Measurements from ENCODE around the gene RBBP8NL. TPM values are rescaled to one million over a fixed set of nuclear protein-coding genes. Genes with fewer than 3 reads are reported as not detected.

The RBBP8NL gene
- total RNA-seq, 1 experiment from 2014 or later, result not detected

DNA sequence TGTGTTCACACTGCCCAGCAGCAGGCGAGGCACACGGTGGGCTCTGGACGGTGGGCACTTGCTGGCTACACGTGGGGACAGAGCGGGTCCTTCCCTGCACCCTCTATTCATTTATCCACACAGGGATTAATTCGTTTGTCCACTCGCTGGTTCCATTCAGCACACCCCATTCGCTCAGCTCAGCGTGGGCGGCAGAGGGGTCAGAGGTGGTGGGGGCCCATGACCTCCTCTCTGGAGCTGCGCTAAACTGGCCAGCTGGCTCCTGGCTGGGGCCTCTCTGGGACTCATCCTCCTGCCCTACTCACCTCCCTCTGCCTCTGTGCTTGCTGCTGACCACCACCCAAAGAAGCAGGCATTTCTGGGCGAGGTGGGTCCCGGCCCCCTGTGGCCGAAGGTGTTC lies 21.4 kb upstream of the RBBP8NL start:
- peaks cover 2% of the 10 kb centered on the region; the same call in 1 of the 2 replicates for H3K4me1 ChIP-seq (ENCODE audit: control insufficient read depth, insufficient read depth, low read length)
- intact Hi-C loops (cut with micrococcal nuclease; ENCODE audit: unreplicated experiment), result no loop called here
- H3K27ac ChIP-seq (ENCODE audit: low read length), result no peak overlapping the region
- TF ChIP-seq, protein P1, sequence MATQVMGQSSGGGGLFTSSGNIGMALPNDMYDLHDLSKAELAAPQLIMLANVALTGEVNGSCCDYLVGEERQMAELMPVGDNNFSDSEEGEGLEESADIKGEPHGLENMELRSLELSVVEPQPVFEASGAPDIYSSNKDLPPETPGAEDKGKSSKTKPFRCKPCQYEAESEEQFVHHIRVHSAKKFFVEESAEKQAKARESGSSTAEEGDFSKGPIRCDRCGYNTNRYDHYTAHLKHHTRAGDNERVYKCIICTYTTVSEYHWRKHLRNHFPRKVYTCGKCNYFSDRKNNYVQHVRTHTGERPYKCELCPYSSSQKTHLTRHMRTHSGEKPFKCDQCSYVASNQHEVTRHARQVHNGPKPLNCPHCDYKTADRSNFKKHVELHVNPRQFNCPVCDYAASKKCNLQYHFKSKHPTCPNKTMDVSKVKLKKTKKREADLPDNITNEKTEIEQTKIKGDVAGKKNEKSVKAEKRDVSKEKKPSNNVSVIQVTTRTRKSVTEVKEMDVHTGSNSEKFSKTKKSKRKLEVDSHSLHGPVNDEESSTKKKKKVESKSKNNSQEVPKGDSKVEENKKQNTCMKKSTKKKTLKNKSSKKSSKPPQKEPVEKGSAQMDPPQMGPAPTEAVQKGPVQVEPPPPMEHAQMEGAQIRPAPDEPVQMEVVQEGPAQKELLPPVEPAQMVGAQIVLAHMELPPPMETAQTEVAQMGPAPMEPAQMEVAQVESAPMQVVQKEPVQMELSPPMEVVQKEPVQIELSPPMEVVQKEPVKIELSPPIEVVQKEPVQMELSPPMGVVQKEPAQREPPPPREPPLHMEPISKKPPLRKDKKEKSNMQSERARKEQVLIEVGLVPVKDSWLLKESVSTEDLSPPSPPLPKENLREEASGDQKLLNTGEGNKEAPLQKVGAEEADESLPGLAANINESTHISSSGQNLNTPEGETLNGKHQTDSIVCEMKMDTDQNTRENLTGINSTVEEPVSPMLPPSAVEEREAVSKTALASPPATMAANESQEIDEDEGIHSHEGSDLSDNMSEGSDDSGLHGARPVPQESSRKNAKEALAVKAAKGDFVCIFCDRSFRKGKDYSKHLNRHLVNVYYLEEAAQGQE (IDR thresholded peaks at IDR 0.05; ENCODE audit: insufficient read depth in 1 of 2, low read depth in 2 of 2, low read length in 1 of 2), result no peak
- TF ChIP-seq SIN3A (IDR thresholded peaks at IDR 0.05; ENCODE audit: borderline replicate concordance, insufficient read depth, low read depth, low read length), result no peak
- no peak for TF ChIP-seq CTCF (IDR thresholded peaks at IDR 0.05)
- TF ChIP-seq POLR2AphosphoS5 (IDR thresholded peaks at IDR 0.05; ENCODE audit: low read depth, low read length), result no peak
- TF ChIP-seq TCF7L2 (IDR thresholded peaks at IDR 0.05; ENCODE audit: low read depth, low read length), result no peak
- ATAC-seq (no peak), DNase-seq (ENCODE audit: low read depth, low spot score) (no peak)
- H3K9me3 ChIP-seq (ENCODE audit: control insufficient read depth, insufficient read depth, low read depth, low read length), result no peaks in the 10 kb centered on the region
- CTCF ChIA-PET, result no interaction called here
- BruUV-seq (replicated peaks), result no TSS peak
- no peaks in the 10 kb centered on the region for H3K36me3 ChIP-seq (ENCODE audit: control insufficient read depth, insufficient read depth, low read length)
- H3K4me3 ChIP-seq (ENCODE audit: low read depth in 2 of 2, low read length in 2 of 2), result no peak overlapping the region
- POLR2A ChIA-PET, result no interaction called here
- in situ Hi-C loops (cut with HindIII; ENCODE audit: low pct_unique_long_range_greater_than_20kb, low sequenced_read_pairs), result no loop called here
- H3K27me3 ChIP-seq (ENCODE audit: control insufficient read depth, insufficient read depth, low read length), result no peaks in the 10 kb centered on the region

GRCh38 chr20:62448038-62448437 lies 20.7 kb upstream of the RBBP8NL start:
- DNase-seq (ENCODE audit: low read depth, low spot score) (no peak), ATAC-seq (no peak)
- Histone ChIP-seq H3K36me3 (ENCODE audit: control insufficient read depth, insufficient read depth, low read length) (no peaks in the 10 kb centered on the region), H3K4me1 (ENCODE audit: control insufficient read depth, insufficient read depth, low read length) (peaks cover 2% of the 10 kb centered on the region; the same call in 1 of the 2 replicates), H3K9me3 (ENCODE audit: control insufficient read depth, insufficient read depth, low read depth, low read length) (no peaks in the 10 kb centered on the region), H3K27ac (ENCODE audit: low read length) (no peak overlapping the region), H3K27me3 (ENCODE audit: control insufficient read depth, insufficient read depth, low read length) (no peaks in the 10 kb centered on the region), H3K4me3 (ENCODE audit: low read depth in 2 of 2, low read length in 2 of 2) (no peak overlapping the region)
- ChIA-PET CTCF (no interaction called here), POLR2A (no interaction called here)
- TF ChIP-seq TCF7L2 (IDR thresholded peaks at IDR 0.05; ENCODE audit: low read depth, low read length) (no peak), CTCF (IDR thresholded peaks at IDR 0.05) (no peak), SIN3A (IDR thresholded peaks at IDR 0.05; ENCODE audit: borderline replicate concordance, insufficient read depth, low read depth, low read length) (no peak), POLR2AphosphoS5 (IDR thresholded peaks at IDR 0.05; ENCODE audit: low read depth, low read length) (no peak)
- TF ChIP-seq, protein P1 (IDR thresholded peaks at IDR 0.05; ENCODE audit: insufficient read depth in 1 of 2, low read depth in 2 of 2, low read length in 1 of 2), result no peak
- intact Hi-C loops (cut with micrococcal nuclease; ENCODE audit: unreplicated experiment), result no loop called here
- in situ Hi-C loops (cut with HindIII; ENCODE audit: low pct_unique_long_range_greater_than_20kb, low sequenced_read_pairs), result no loop called here
- BruUV-seq (replicated peaks), result no TSS peak
